ENCODE measurements around the gene CFAP410. TPM values are rescaled to one million over a fixed set of nuclear protein-coding genes. Genes with fewer than 3 reads are reported as not detected.

CFAP410 gene
- total RNA-seq, 1 experiment from 2014 or later, result 16.5 TPM

GRCh38 chr21:44335266-44336059, 3.7 kb downstream of the CFAP410 start:
- no peaks in the 10 kb centered on the region for H3K9me3 ChIP-seq
- Mint-ChIP-seq H3K36me3 (ENCODE audit: insufficient read depth, unreplicated experiment) (peaks cover 63% of the 10 kb centered on the region), H3K4me1 (ENCODE audit: low read depth, unreplicated experiment) (peaks cover 15% of the 10 kb centered on the region), H3K27me3 (ENCODE audit: insufficient read depth, unreplicated experiment) (no peaks in the 10 kb centered on the region), H3K9me3 (ENCODE audit: unreplicated experiment) (no peaks in the 10 kb centered on the region), H3K4me3 (ENCODE audit: unreplicated experiment) (no peak overlapping the region), H3K27ac (ENCODE audit: unreplicated experiment) (no peak overlapping the region)
- H3K27me3 ChIP-seq (replicated peaks; ENCODE audit: control insufficient read depth, insufficient read depth, low read length), result no peaks in the 10 kb centered on the region
- intact Hi-C loops (cut with micrococcal nuclease; ENCODE audit: unreplicated experiment), result loop anchor here (10.0 kb wide), 1 partner anchor 539 kb away; the partner anchor contains the start of gene PTTG1IP
- no peak for TF ChIP-seq CTCF (IDR thresholded peaks at IDR 0.05; ENCODE audit: insufficient read depth in 1 of 2, low read depth in 1 of 2, low read length in 1 of 2, severe bottlenecking in 1 of 2, unreplicated experiment in 1 of 2)
- POLR2A ChIA-PET, result no interaction called here
- no TSS peak for BruUV-seq (replicated peaks)
- peaks cover 7% of the 10 kb centered on the region for H3K4me1 ChIP-seq
- H3K36me3 ChIP-seq (ENCODE audit: control insufficient read depth, insufficient read depth, low read length), result peaks cover 3% of the 10 kb centered on the region
- DNase-seq, result no peak
- H3K4me3 ChIP-seq (ENCODE audit: low read depth, low read length), result no peak overlapping the region
- CTCF ChIA-PET, result no interaction called here

GRCh38 chr21:44334329-44335030, 4.7 kb downstream of the CFAP410 start:
- CTCF ChIA-PET, result no interaction called here
- DNase-seq, result no peak
- H3K27ac Mint-ChIP-seq (ENCODE audit: unreplicated experiment), result no peak overlapping the region
- H3K36me3 Mint-ChIP-seq (ENCODE audit: insufficient read depth, unreplicated experiment), result peaks cover 68% of the 10 kb centered on the region
- Histone ChIP-seq H3K27me3 (replicated peaks; ENCODE audit: control insufficient read depth, insufficient read depth, low read length) (no peaks in the 10 kb centered on the region), H3K36me3 (ENCODE audit: control insufficient read depth, insufficient read depth, low read length) (peaks cover 3% of the 10 kb centered on the region), H3K4me1 (no peaks in the 10 kb centered on the region; the same call in 1 of the 2 replicates), H3K4me3 (ENCODE audit: low read depth, low read length) (no peak overlapping the region), H3K9me3 (no peaks in the 10 kb centered on the region)
- no peaks in the 10 kb centered on the region for H3K9me3 Mint-ChIP-seq (ENCODE audit: unreplicated experiment)
- H3K27me3 Mint-ChIP-seq (ENCODE audit: insufficient read depth, unreplicated experiment), result no peaks in the 10 kb centered on the region
- POLR2A ChIA-PET, result no interaction called here
- intact Hi-C loops (cut with micrococcal nuclease; ENCODE audit: unreplicated experiment), result loop anchor here (10.0 kb wide), 1 partner anchor 540 kb away; the partner anchor contains the start of gene PTTG1IP
- peaks cover 12% of the 10 kb centered on the region for H3K4me1 Mint-ChIP-seq (ENCODE audit: low read depth, unreplicated experiment)
- no peak overlapping the region for H3K4me3 Mint-ChIP-seq (ENCODE audit: unreplicated experiment)
- TF ChIP-seq CTCF (IDR thresholded peaks at IDR 0.05; ENCODE audit: insufficient read depth in 1 of 2, low read depth in 1 of 2, low read length in 1 of 2, severe bottlenecking in 1 of 2, unreplicated experiment in 1 of 2), result no peak
- BruUV-seq (replicated peaks), result no TSS peak

- Mint-ChIP-seq H3K4me1 (ENCODE audit: low read depth, unreplicated experiment) (peaks cover 12% of the 10 kb centered on the region), H3K27me3 (ENCODE audit: insufficient read depth, unreplicated experiment) (no peaks in the 10 kb centered on the region), H3K27ac (ENCODE audit: unreplicated experiment) (peak overlapping the region; percentile 25), H3K9me3 (ENCODE audit: unreplicated experiment) (no peaks in the 10 kb centered on the region), H3K4me3 (ENCODE audit: unreplicated experiment) (no peak overlapping the region), H3K36me3 (ENCODE audit: insufficient read depth, unreplicated experiment) (peaks cover 70% of the 10 kb centered on the region)
- POLR2A ChIA-PET, result no interaction called here
- Histone ChIP-seq H3K4me1 (no peaks in the 10 kb centered on the region; the same call in 1 of the 2 replicates), H3K4me3 (ENCODE audit: low read depth, low read length) (no peak overlapping the region), H3K36me3 (ENCODE audit: control insufficient read depth, insufficient read depth, low read length) (peaks cover 3% of the 10 kb centered on the region), H3K9me3 (no peaks in the 10 kb centered on the region), H3K27me3 (replicated peaks; ENCODE audit: control insufficient read depth, insufficient read depth, low read length) (no peaks in the 10 kb centered on the region)
- BruUV-seq (replicated peaks), result no TSS peak
- intact Hi-C loops (cut with micrococcal nuclease; ENCODE audit: unreplicated experiment), result loop anchor here (10.0 kb wide), 1 partner anchor 541 kb away; the partner anchor contains the start of gene PTTG1IP
- DNase-seq, result no peak
- no peak for TF ChIP-seq CTCF (IDR thresholded peaks at IDR 0.05; ENCODE audit: insufficient read depth in 1 of 2, low read depth in 1 of 2, low read length in 1 of 2, severe bottlenecking in 1 of 2, unreplicated experiment in 1 of 2)
- CTCF ChIA-PET, result interaction anchor here (0.6 kb wide), 1 partner anchor 315 kb away, joined by 3 read pairs; no protein-coding TSS in a partner anchor
These were observed 5.5 kb downstream of the CFAP410 start for GRCh38 chr21:44333509-44334328.

Data from Caco-2 (cell line).